GM08714 (cell line): ENCODE data around the gene LTBP2.
"Not testable (repeated sequence)": the region's sequence is repeated elsewhere in the genome, so short reads cannot be mapped to it uniquely, and the experiment has no call there.

ENCODE experiments used
- H3K4me3 ChIP-seq: fragments of 200-500 bp; sonication (Bioruptor generic); 2 replicates; pipeline ENCODE4 v1.5.1; 2014; ENCODE audit warnings: mild to moderate bottlenecking, low read length, inconsistent platforms
- ZNF274 ChIP-seq: IDR thresholded peaks from 2 replicates; pipeline ENCODE4 v1.6.1; 2012; ENCODE audit warnings: mild to moderate bottlenecking, low read depth, low read length

LTBP2 gene

GRCh38 chr14:74476607-74477006 is 135.4 kb downstream of the LTBP2 start:
- TF ChIP-seq ZNF274: no peak
- no peak overlapping the region for H3K4me3 ChIP-seq

GRCh38 chr14:74476107-74476506 is 135.9 kb downstream of the LTBP2 start:
- no peak for TF ChIP-seq ZNF274
- H3K4me3 ChIP-seq: no peak overlapping the region

GRCh38 chr14:74475678-74476077 is 136.4 kb downstream of the LTBP2 start:
- no peak overlapping the region for H3K4me3 ChIP-seq
- no peak for TF ChIP-seq ZNF274

- H3K4me3 ChIP-seq: no peak overlapping the region
- no peak for TF ChIP-seq ZNF274
Measured at GRCh38 chr14:74474376-74474775, 137.7 kb downstream of the LTBP2 start.

GRCh38 chr14:74472601-74473000 is 139.4 kb downstream of the LTBP2 start:
- TF ChIP-seq ZNF274: no peak
- no peak overlapping the region for H3K4me3 ChIP-seq

- H3K4me3 ChIP-seq: no peak overlapping the region
- TF ChIP-seq ZNF274: no peak
Measured at GRCh38 chr14:74469548-74470518, 142.2 kb downstream of the LTBP2 start.

- no peak overlapping the region for H3K4me3 ChIP-seq
- no peak for TF ChIP-seq ZNF274
Measured at GRCh38 chr14:74468513-74468912, 143.5 kb downstream of the LTBP2 start.

- no peak overlapping the region for H3K4me3 ChIP-seq
- TF ChIP-seq ZNF274: no peak
Measured at GRCh38 chr14:74465335-74465734, 146.7 kb downstream of the LTBP2 start.

- no peak for TF ChIP-seq ZNF274
Measured at GRCh38 chr14:74464785-74465184, 147.3 kb downstream of the LTBP2 start.

GRCh38 chr14:74463697-74464096 is 148.3 kb downstream of the LTBP2 start:
- no peak for TF ChIP-seq ZNF274
- no peak overlapping the region for H3K4me3 ChIP-seq

More at GRCh38 chr14:74464785-74465184, 147.3 kb downstream of the LTBP2 start:
- H3K4me3 ChIP-seq: no peak overlapping the region

GRCh38 chr14:74462993-74463392 is 149.0 kb downstream of the LTBP2 start:
- no peak for TF ChIP-seq ZNF274
- H3K4me3 ChIP-seq: no peak overlapping the region

- TF ChIP-seq ZNF274: no peak
- no peak overlapping the region for H3K4me3 ChIP-seq
Measured at GRCh38 chr14:74459976-74460375, 152.1 kb downstream of the LTBP2 start.

GRCh38 chr14:74459289-74459946 is 152.6 kb downstream of the LTBP2 start:
- no peak for TF ChIP-seq ZNF274
- no peak overlapping the region for H3K4me3 ChIP-seq

GRCh38 chr14:74457565-74457895 is 154.5 kb downstream of the LTBP2 start:
- no peak overlapping the region for H3K4me3 ChIP-seq
- TF ChIP-seq ZNF274: no peak

GRCh38 chr14:74456684-74457564 is 155.1 kb downstream of the LTBP2 start:
- no peak for TF ChIP-seq ZNF274
- H3K4me3 ChIP-seq: no peak overlapping the region

GRCh38 chr14:74454397-74454796 is 157.6 kb downstream of the LTBP2 start:
- H3K4me3 ChIP-seq: not testable (repeated sequence)
